ENCODE measurements around the gene WDR90.

- TF ChIP-seq REST (IDR thresholded peaks at IDR 0.05; ENCODE audit: unreplicated experiment): no peak
- no peak for TF ChIP-seq POLR2AphosphoS5 (IDR thresholded peaks at IDR 0.05; ENCODE audit: low read depth)
- TF ChIP-seq, protein P1, sequence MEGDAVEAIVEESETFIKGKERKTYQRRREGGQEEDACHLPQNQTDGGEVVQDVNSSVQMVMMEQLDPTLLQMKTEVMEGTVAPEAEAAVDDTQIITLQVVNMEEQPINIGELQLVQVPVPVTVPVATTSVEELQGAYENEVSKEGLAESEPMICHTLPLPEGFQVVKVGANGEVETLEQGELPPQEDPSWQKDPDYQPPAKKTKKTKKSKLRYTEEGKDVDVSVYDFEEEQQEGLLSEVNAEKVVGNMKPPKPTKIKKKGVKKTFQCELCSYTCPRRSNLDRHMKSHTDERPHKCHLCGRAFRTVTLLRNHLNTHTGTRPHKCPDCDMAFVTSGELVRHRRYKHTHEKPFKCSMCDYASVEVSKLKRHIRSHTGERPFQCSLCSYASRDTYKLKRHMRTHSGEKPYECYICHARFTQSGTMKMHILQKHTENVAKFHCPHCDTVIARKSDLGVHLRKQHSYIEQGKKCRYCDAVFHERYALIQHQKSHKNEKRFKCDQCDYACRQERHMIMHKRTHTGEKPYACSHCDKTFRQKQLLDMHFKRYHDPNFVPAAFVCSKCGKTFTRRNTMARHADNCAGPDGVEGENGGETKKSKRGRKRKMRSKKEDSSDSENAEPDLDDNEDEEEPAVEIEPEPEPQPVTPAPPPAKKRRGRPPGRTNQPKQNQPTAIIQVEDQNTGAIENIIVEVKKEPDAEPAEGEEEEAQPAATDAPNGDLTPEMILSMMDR (conservative IDR thresholded peaks at IDR 0.05; ENCODE audit: low read depth in 2 of 2): no peak
- no peak for TF ChIP-seq EZH2 (IDR thresholded peaks at IDR 0.05; ENCODE audit: low read depth, unreplicated experiment)
- TF ChIP-seq ZNF331 (CRISPR knock-in tag; IDR thresholded peaks at IDR 0.05; ENCODE audit: low read depth): no peak
- no peak for TF ChIP-seq STAT1 (IDR thresholded peaks at IDR 0.05; ENCODE audit: unreplicated experiment)
- no peak for TF ChIP-seq NANOG (IDR thresholded peaks at IDR 0.05; ENCODE audit: borderline replicate concordance)
- no peak for TF ChIP-seq EZH2phosphoT487 (IDR thresholded peaks at IDR 0.05; ENCODE audit: unreplicated experiment)
Measured at GRCh38 chr16:683396-684070, 34.4 kb downstream of the WDR90 start.
